ENCODE data around the gene RELT. TPM values are rescaled to one million over a fixed set of nuclear protein-coding genes. Genes with fewer than 3 reads are reported as not detected.

Gene RELT
- total RNA-seq, 5 donors from 2014 or later (not counting 1 experiment from before 2014, with no cell fraction given): 15.6 to 113 (median 19.9) TPM

DNA sequence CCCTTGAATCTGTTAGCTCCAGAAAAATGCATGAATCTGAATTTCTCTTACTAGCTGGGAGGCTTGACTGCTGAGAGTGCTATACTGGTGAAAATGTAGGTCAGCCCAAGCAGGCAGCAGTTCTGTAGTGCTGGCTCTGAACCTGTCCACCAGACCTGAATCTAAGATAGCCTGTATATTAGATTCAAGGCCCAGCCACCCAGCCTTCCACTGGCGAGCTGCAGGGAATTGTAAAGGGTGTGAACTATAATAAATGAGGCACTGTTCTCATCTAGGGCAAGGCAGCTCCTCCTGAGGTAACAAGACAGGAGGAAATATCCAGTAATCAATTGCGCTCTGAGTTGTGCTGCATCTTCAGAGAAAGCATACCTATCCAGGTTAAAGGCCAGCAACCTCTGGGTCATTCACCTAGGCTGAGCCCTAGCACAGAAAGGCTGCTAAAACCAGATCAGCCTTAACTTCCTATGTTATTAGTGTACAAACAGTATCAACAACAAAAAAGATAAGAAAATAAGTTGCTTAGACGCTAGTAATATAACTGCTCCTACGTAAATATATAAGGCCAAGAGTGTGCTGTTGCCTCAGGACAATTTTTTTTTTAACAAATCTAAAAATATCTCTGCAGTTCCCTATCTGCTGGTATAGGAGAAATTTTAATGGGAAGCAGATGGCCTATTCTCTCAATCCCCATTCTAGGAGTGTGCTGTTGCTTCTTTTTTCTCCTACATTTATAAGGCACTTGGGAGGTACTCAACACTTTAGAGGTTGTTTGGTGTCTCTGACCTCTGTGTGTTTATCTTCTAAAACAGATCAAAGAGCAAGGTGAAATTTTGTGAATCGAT lies 63.0 kb downstream of the RELT start:
- no peak overlapping the region for H3K27ac Mint-ChIP-seq
- no peak overlapping the region for H3K4me3 Mint-ChIP-seq

DNA sequence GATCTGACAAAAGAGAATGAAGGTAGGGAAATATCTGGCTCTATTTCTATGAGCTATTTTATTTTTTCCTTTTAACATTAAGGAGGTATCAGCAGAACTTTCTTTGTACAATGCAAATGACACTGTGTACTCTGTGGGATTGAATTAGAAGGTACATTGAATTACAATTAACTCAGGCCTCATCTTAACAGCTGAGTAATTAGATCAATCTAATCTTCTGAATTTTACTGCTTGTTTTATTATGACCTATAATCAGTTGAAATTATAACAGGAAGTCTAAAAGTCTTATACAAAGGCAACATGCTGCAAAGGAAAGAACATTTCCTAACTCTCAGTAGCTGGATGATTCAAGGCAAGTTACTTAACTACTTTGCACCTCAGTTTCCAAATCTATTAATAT lies 69.8 kb downstream of the RELT start:
- H3K36me3 Mint-ChIP-seq: peaks cover 22% of the 10 kb centered on the region
- ChIA-PET CTCF (interaction anchor here in 1 of 2 donors (0.6 kb wide), 1 partner anchor 131 kb away, joined by 3 read pairs; no protein-coding TSS in a partner anchor), POLR2A (no interaction called here)
- Histone ChIP-seq H3K36me3 (ENCODE audit: control insufficient read depth in 2 of 2, extremely low read depth in 1 of 2, insufficient read depth in 1 of 2, low read length in 1 of 2) (no peaks in the 10 kb centered on the region), H3K4me1 (ENCODE audit: control insufficient read depth in 1 of 2, extremely low read depth in 1 of 2, insufficient read depth in 2 of 2, low read length in 2 of 2) (peaks cover 0 to 3% of the 10 kb centered on the region in 2 experiments), H3K9me3 (no peaks in the 10 kb centered on the region), H3K27ac (ENCODE audit: low read length) (no peak overlapping the region), H3K27me3 (replicated peaks in 1 of 2; ENCODE audit: control insufficient read depth in 2 of 2, extremely low read depth in 1 of 2, insufficient read depth in 2 of 2, low read length in 1 of 2) (no peaks in the 10 kb centered on the region), H3K4me3 (ENCODE audit: control insufficient read depth in 1 of 2, extremely low read depth in 1 of 2, low read length in 1 of 2) (no peak overlapping the region)
- H3K9me3 Mint-ChIP-seq: no peaks in the 10 kb centered on the region
- no peak for DNase-seq
- H3K4me3 Mint-ChIP-seq: no peak overlapping the region
- ATAC-seq (replicated peaks in 1 of 4): no peak
- no peaks in the 10 kb centered on the region for H3K27me3 Mint-ChIP-seq
- peaks cover 10 to 16% (median 15%) of the 10 kb centered on the region in 3 donors for H3K4me1 Mint-ChIP-seq
- no peak overlapping the region for H3K27ac Mint-ChIP-seq

More for the DNA sequence above, 63.0 kb downstream of the RELT start:
- Histone ChIP-seq H3K9me3 (no peaks in the 10 kb centered on the region), H3K4me3 (ENCODE audit: control insufficient read depth in 1 of 2, extremely low read depth in 1 of 2, low read length in 1 of 2) (no peak overlapping the region), H3K27me3 (replicated peaks in 1 of 2; ENCODE audit: control insufficient read depth in 2 of 2, extremely low read depth in 1 of 2, insufficient read depth in 2 of 2, low read length in 1 of 2) (no peaks in the 10 kb centered on the region), H3K27ac (ENCODE audit: low read length) (no peak overlapping the region), H3K36me3 (ENCODE audit: control insufficient read depth in 2 of 2, extremely low read depth in 1 of 2, insufficient read depth in 1 of 2, low read length in 1 of 2) (no peaks in the 10 kb centered on the region), H3K4me1 (ENCODE audit: control insufficient read depth in 1 of 2, extremely low read depth in 1 of 2, insufficient read depth in 2 of 2, low read length in 2 of 2) (no peaks in the 10 kb centered on the region)
- H3K4me1 Mint-ChIP-seq: no peaks in the 10 kb centered on the region
- ChIA-PET POLR2A (interaction anchor here in 1 of 2 donors (0.6 kb wide), 1 partner anchor 13 kb away, joined by 4 read pairs; no protein-coding TSS in a partner anchor), CTCF (no interaction called here)
- no CpG with 5 or more reads among the region's 5 CpGs for WGBS (ENCODE audit: insufficient coverage)
- peaks cover 11% of the 10 kb centered on the region for H3K36me3 Mint-ChIP-seq
- DNase-seq: no peak
- ATAC-seq (replicated peaks in 1 of 4): no peak
- no peaks in the 10 kb centered on the region for H3K9me3 Mint-ChIP-seq
- no peaks in the 10 kb centered on the region for H3K27me3 Mint-ChIP-seq

GRCh38 chr11:73446766-73447165 lies 70.6 kb downstream of the RELT start:
- peaks cover 10 to 17% (median 16%) of the 10 kb centered on the region in 3 donors for H3K4me1 Mint-ChIP-seq
- Histone ChIP-seq H3K36me3 (ENCODE audit: control insufficient read depth in 2 of 2, extremely low read depth in 1 of 2, insufficient read depth in 1 of 2, low read length in 1 of 2) (no peaks in the 10 kb centered on the region), H3K4me3 (ENCODE audit: control insufficient read depth in 1 of 2, extremely low read depth in 1 of 2, low read length in 1 of 2) (no peak overlapping the region), H3K9me3 (no peaks in the 10 kb centered on the region), H3K27me3 (replicated peaks in 1 of 2; ENCODE audit: control insufficient read depth in 2 of 2, extremely low read depth in 1 of 2, insufficient read depth in 2 of 2, low read length in 1 of 2) (no peaks in the 10 kb centered on the region), H3K4me1 (ENCODE audit: control insufficient read depth in 1 of 2, extremely low read depth in 1 of 2, insufficient read depth in 2 of 2, low read length in 2 of 2) (peaks cover 0 to 3% of the 10 kb centered on the region in 2 experiments), H3K27ac (ENCODE audit: low read length) (no peak overlapping the region)
- ChIA-PET POLR2A (no interaction called here), CTCF (interaction anchor here in 1 of 2 donors (0.9 kb wide), 1 partner anchor 11 kb away, joined by 4 read pairs; no protein-coding TSS in a partner anchor)
- H3K27ac Mint-ChIP-seq: no peak overlapping the region
- DNase-seq (no peak), ATAC-seq (replicated peaks in 1 of 4) (no peak)
- H3K36me3 Mint-ChIP-seq: peaks cover 17% of the 10 kb centered on the region
- no peaks in the 10 kb centered on the region for H3K9me3 Mint-ChIP-seq
- no peak overlapping the region for H3K4me3 Mint-ChIP-seq
- 100% methylated on average over 2 of the region's 2 CpGs for WGBS (ENCODE audit: insufficient coverage)
- no peaks in the 10 kb centered on the region for H3K27me3 Mint-ChIP-seq

Other genes with a start within 250 kb of the RELT start
- 10 to 100 TPM; 37.0 to 53.8 (median 46.3) TPM for gene FCHSD2, start 234.1 kb upstream of the RELT start, total RNA-seq
- under 1 TPM in 1 of 5 donors, not detected in 4; 0.12 TPM for gene P2RY2, start 158.1 kb upstream of the RELT start, total RNA-seq
- gene P2RY6, start 104.1 kb upstream of the RELT start, total RNA-seq: 1 to 10 TPM in 1 of 5 donors, not detected in 4; 1.4 TPM
- 1 to 10 TPM in 1 of 5 donors, under 1 TPM in 4; 0.23 to 1.0 (median 0.49) TPM for gene ARHGEF17, start 68.1 kb upstream of the RELT start, total RNA-seq
- 10 to 100 TPM; 23.6 to 27.0 (median 24.7) TPM for gene FAM168A, start 221.7 kb downstream of the RELT start, total RNA-seq

Data from T-cell (primary cell).